Neutrophil (primary cell): Measurements from ENCODE around the gene VTI1B.
A peak's percentile ranks its signal among the peaks of the same experiment; 100 is the strongest.

Experiments used
- H3K27ac ChIP-seq: fragments of 200-600 bp; sonication (generic); 2 replicates; pipeline ENCODE4 v1.5.1; 2016; ENCODE audit warnings: mild to moderate bottlenecking, moderate library complexity
- H3K27me3 ChIP-seq: fragments of 200-600 bp; sonication (generic); 2 replicates; pipeline ENCODE4 v1.6.0; 2016; ENCODE audit warnings: mild to moderate bottlenecking
- H3K36me3 ChIP-seq: fragments of 200-600 bp; sonication (generic); 2 replicates; pipeline ENCODE4 v1.5.1; 2017
- H3K4me1 ChIP-seq, 2 experiments: fragments of 200-600 bp in 1 of 2; sonication (generic) in 1 of 2; 1 replicate in 1 of 2; 2 replicates in 1 of 2; pipeline versions ENCODE4 v1.5.1 to v1.6.1; 2013 to 2016; ENCODE audit warnings: low read depth in 1 of 2, low read length in 1 of 2, mild to moderate bottlenecking in 1 of 2, moderate library complexity in 1 of 2; ENCODE audit not compliant: control insufficient read depth in 1 of 2, insufficient read depth in 1 of 2
- H3K4me3 ChIP-seq, 2 experiments: fragments of 200-600 bp in 1 of 2; sonication (generic) in 1 of 2; 1 replicate in 1 of 2; 2 replicates in 1 of 2; pipeline ENCODE4 v1.5.1; 2013 to 2016; ENCODE audit warnings: low read depth in 1 of 2, low read length in 1 of 2, mild to moderate bottlenecking in 1 of 2, moderate library complexity in 1 of 2
- H3K9me3 ChIP-seq: fragments of 200-600 bp; sonication (generic); 2 replicates; pipeline ENCODE4 v1.5.1; 2016
- CTCF ChIP-seq: fragments of 200-600 bp; sonication (generic); IDR thresholded peaks from 2 replicates; pipeline ENCODE4 v1.5.1; 2016; ENCODE audit warnings: antibody characterized with exemption

The VTI1B gene

GRCh38 chr14:67698179-67698578, 23.7 kb upstream of the VTI1B start:
- Histone ChIP-seq H3K4me3 (no peak overlapping the region), H3K36me3 (no peaks in the 10 kb centered on the region), H3K27ac (no peak overlapping the region), H3K9me3 (no peaks in the 10 kb centered on the region), H3K4me1 (peaks cover 13 to 16% of the 10 kb centered on the region in 2 experiments), H3K27me3 (peaks cover 5% of the 10 kb centered on the region)
- TF ChIP-seq CTCF = no peak

GRCh38 chr14:67697006-67697405, 22.6 kb upstream of the VTI1B start:
- H3K36me3 ChIP-seq = peaks cover 4% of the 10 kb centered on the region
- H3K27me3 ChIP-seq = peaks cover 5% of the 10 kb centered on the region
- H3K27ac ChIP-seq = no peak overlapping the region
- H3K4me1 ChIP-seq = peaks cover 13 to 16% of the 10 kb centered on the region in 2 experiments
- TF ChIP-seq CTCF = no peak
- no peaks in the 10 kb centered on the region for H3K9me3 ChIP-seq
- no peak overlapping the region for H3K4me3 ChIP-seq

- Histone ChIP-seq H3K27me3 (peaks cover 5% of the 10 kb centered on the region), H3K4me1 (peaks cover 13 to 16% of the 10 kb centered on the region in 2 experiments), H3K9me3 (no peaks in the 10 kb centered on the region), H3K4me3 (peak within 1 kb of the TSS; percentile 66 to 68), H3K36me3 (peaks cover 5% of the 10 kb centered on the region), H3K27ac (peak within 1 kb of the TSS; percentile 2)
- TF ChIP-seq CTCF = no peak
Measured at GRCh38 chr14:67695394-67695949, 21.0 kb upstream of the VTI1B start, which contains the start of gene RDH11. Gene RDH11, minus strand, starts transcription at chr14:67695764. Its CDS starts 61 bp downstream, at chr14:67695703.

GRCh38 chr14:67694791-67695393, 20.5 kb upstream of the VTI1B start:
- H3K4me1 ChIP-seq = peaks cover 13 to 16% of the 10 kb centered on the region in 2 experiments
- no peaks in the 10 kb centered on the region for H3K9me3 ChIP-seq
- peak overlapping the region; percentile 2 for H3K27ac ChIP-seq
- peaks cover 8% of the 10 kb centered on the region for H3K36me3 ChIP-seq
- peak overlapping the region; percentile 66 to 68 for H3K4me3 ChIP-seq
- peaks cover 5% of the 10 kb centered on the region for H3K27me3 ChIP-seq
- no peak for TF ChIP-seq CTCF

GRCh38 chr14:67690011-67690410, 15.6 kb upstream of the VTI1B start:
- no peak for TF ChIP-seq CTCF
- peaks cover under 1% of the 10 kb centered on the region for H3K27me3 ChIP-seq
- H3K4me3 ChIP-seq = no peak overlapping the region
- H3K27ac ChIP-seq = no peak overlapping the region
- peaks cover 4% of the 10 kb centered on the region in 2 experiments for H3K4me1 ChIP-seq
- peaks cover 19% of the 10 kb centered on the region for H3K36me3 ChIP-seq
- H3K9me3 ChIP-seq = no peaks in the 10 kb centered on the region
